Endometrial microvascular endothelial cells (primary cell): ENCODE results near the gene CCDC15. TPM values are rescaled to one million over a fixed set of nuclear protein-coding genes. Genes with fewer than 3 reads are reported as not detected.

Source experiments
- in situ Hi-C: cut with HindIII; loops from 2 replicates; pipeline ENCODE4 v1.10.0; 2017; ENCODE audit warnings: low sequenced_read_pairs, low pct_unique_long_range_greater_than_20kb; ENCODE audit errors: inconsistent ontology term
- total RNA-seq: library from RNA; depleted of rRNA; stranded (reverse); fragments of >200 nt; gene quantifications from one replicate; pipeline ENCODE4 v1.2.3, GENCODE V29; 2015; ENCODE audit errors: inconsistent ontology term

CCDC15 gene
- total RNA-seq, 1 donor from 2014 or later: 11.2 TPM

DNA sequence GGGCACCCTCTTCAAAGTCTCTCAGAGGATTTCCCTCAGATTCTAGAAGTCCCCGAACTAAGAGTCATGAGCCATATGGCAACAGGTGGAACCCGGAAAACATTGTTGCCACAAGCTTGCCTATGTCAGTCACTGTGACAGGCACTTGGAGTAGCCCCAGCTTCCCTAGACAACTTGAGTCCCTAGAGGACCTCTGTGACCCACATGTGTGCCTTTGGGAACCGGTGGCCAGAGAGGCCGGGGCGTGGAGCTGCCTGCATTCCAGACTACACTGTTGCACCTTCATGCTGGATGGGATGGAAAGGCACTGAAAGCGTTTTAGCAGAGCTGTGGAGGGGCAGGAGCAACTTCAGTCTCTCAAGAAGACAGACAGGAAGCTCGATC, 121.2 kb downstream of the CCDC15 start:
- in situ Hi-C loops: no loop called here

DNA sequence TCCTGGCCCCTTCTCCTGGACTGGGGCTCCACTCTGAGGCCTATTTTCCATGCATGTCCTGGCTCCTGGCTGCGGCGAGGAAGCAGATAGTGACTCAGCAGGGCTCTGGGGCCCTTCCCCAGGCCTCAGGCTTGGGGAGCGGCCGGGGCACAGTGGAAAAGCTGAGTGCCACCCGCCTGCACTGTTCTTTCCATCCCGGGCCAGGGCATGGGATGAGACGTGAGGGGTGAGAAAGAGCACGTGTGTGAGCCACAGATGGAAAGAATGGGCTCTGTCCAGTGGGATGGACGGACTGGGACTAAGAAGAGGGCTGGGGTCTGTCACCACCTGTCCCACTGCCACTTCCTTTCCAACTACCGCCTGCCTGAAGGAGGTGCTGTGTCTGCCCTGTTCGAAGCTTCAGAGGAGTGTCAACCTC, 121.9 kb downstream of the CCDC15 start:
- in situ Hi-C loops: no loop called here

DNA sequence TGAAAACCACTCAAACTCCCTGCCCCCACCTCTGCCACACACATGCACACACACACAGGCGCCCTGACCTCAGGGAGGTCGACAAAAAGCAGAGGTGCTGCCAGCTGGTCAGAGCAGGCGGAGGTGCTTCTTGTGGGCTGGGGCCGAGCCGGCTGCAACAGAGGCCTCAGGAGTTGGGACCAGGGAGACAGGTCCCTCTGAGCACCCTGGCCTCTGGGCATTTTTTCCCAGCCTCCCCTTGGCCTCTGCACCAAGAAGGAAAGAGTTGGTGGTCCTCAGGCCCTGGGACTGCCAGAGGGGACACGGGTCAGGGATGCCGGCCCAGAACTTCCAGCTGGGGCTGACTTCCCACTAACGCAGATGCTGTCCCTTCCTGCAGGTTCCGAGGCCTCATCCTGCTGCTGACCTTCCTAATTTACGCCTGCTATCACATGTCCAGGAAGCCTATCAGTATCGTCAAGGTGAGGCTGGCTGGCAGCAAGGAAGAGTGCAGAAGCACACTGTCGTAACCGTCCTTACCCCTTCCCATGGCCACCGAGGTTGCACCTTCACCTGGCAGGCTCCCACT, 122.5 kb downstream of the CCDC15 start:
- in situ Hi-C loops: no loop called here

DNA sequence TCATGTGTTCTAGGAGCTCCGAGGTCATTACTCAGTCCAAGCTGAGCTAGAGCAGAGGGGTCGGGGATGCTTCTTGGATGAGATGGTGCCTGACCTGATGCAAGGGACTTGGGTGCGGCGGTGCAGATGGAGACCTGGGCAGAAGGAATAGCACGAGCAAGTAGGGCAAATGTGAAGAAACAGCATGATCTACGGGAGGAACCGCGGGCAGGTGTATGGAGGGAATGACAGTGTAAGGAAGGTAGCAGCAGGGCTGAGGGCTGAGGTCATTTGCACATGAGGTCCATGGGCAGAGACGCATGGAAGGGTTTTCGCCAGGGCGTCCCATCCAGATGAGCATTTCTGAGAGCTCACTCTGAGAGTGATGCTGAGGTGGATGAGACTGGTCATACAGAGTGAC, 124.0 kb downstream of the CCDC15 start:
- in situ Hi-C loops: no loop called here

DNA sequence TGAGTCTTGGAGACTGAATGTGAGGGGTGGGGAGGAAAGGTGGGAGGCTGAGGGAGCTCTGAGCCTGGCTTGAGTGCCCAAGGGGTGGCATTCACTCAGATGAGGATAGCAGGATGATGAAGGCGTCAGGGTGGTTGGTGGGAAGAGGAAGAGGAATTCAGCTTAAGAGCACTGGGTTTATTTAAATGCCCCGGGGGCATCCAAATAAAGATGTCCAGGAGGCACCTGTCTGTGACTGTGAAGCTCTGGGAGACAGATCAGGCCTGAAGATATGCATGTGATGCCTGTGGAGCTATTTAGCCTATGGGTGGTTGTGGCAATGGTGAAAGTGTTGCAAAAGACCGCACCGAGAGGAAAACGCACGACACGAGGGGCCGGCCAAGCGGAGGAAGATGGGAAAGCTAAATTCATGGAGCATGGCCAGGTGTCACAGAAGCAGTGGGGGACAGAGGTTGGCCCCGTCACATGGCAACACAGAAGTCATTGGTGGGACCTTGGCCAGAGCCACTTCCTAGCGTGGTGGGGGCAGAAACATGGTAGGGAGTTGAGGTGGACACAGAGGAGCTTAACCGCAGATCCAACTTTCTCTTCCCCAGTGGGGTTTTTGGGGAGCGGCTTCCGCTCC, 124.6 kb downstream of the CCDC15 start:
- in situ Hi-C loops: no loop called here

DNA sequence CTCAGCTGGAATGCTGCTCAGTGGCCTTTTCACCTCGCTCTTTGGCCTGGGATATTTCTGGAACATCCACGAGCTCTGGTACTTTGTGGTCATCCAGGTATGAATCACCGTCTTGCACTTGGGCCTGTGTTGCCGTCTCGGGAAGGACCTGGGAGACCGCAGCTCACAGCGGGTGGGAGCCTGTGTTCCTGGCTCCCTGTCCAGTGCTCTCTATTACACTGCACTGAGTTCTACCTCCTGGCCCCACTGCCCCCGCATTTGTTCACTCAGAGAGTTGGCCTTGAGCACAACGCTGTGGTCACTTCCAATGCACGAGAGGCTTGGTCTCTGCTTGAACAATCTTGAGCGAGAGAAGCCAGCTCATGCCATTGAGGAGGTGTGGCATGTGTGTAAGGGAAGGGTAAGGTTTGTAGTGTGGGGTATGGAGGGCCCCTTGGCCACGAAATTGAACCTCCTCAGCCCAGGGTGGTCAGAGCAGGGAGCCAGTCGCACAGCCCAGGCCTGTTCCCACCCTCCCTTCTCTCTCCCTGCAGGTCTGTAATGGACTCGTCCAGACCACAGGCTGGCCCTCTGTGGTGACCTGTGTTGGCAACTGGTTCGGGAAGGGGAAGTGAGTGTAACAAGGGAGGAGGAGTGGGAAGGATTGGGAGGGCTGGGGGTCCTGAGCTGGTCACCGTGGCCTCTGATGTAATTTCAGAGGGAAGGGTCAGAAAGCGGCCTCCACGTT, 125.3 kb downstream of the CCDC15 start:
- in situ Hi-C loops: no loop called here

DNA sequence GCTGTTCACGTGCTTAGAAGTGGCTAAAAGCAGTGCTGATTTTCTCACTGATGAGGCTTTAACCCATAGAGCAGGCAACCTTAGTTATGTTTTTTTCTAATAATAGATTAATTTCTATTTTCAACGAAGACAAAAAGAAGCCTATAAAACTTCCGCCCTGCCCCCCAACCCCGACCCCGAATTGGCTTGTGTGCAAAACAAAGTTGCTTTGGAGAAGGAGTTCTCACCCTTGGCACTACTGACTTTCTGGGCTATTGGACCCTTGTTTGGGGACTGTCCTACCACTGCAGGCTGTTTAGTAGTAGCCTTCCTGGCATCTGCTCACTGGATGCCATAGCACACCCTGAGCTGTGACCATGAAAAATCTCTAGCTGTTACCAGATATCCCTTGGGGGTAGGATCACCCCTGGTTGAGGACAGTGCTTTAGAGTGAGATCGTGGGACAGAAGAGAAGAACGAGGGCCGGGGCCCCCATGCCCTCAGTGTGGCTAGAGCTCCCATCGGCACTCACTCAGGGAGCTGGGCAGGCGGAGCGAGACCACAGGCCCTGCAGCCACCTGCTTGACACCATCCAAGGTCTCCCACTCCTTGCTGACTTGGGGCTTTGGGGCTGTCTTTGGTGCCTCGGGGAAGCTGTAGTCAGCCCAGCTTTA, 126.0 kb downstream of the CCDC15 start:
- in situ Hi-C loops: no loop called here

DNA sequence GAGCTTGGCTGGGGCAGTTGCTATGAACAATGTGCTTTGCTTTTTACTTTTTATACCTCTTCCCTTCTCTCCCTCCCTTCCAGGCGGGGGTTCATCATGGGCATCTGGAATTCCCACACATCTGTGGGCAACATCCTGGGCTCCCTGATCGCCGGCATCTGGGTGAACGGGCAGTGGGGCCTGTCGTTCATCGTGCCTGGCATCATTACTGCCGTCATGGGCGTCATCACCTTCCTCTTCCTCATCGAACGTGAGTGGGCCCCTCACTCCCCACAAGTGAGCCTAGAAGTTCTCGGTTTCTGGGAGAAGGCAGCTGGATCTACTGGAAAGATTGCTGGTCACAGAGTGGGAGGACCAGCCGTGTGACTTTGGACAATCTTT, 126.5 kb downstream of the CCDC15 start:
- in situ Hi-C loops: no loop called here

DNA sequence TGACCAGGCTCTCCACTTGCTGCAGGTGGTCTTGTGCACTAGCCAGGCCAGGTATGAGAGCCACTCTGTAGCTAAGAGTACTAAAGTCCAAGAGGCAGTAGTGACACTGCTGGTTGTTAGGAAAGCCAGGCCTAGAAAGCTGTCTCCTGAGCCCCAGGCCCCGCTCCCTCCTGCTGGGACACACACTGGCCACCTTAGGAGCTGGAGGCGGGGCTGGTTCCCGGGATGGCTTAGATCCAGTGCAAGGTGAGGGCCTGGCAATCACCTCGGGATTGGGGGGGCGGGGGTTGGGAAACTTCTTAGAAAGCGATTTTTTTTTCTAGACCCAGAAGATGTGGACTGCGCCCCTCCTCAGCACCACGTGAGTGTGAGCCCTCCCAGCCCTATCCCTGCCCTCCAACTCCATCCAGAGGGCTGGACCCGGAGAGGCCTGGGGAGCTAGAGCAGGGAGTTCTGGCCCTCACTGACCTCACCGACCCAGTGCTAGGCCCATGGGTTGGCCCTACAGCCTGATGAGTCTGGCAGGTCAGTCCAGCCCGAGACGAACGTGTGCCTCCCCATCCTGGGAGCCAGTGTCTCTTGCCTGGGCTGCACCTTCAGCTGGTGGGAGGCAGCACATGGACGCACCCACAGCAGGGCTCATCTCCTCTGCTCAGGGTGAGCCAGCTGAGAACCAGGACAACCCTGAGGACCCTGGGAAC, 127.2 kb downstream of the CCDC15 start:
- in situ Hi-C loops: no loop called here

DNA sequence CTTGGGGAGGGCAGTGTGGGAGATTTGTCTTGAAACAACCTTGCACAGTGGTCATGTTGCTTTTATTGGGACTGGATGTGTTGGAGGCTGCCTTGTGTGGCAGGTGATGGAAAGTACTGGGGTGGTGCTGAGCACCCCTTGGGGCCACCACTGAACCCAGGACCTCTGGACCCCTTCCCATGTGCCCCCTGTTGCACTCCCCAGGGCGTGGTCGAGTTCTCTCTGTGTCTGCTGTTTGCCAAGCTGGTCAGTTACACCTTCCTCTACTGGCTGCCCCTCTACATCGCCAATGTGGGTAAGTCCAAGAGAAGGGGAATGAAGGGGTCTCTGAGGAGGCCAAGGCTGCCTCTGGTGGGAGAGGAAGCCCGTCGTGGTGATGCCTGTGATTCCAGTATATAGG, 128.0 kb downstream of the CCDC15 start:
- in situ Hi-C loops: no loop called here

DNA sequence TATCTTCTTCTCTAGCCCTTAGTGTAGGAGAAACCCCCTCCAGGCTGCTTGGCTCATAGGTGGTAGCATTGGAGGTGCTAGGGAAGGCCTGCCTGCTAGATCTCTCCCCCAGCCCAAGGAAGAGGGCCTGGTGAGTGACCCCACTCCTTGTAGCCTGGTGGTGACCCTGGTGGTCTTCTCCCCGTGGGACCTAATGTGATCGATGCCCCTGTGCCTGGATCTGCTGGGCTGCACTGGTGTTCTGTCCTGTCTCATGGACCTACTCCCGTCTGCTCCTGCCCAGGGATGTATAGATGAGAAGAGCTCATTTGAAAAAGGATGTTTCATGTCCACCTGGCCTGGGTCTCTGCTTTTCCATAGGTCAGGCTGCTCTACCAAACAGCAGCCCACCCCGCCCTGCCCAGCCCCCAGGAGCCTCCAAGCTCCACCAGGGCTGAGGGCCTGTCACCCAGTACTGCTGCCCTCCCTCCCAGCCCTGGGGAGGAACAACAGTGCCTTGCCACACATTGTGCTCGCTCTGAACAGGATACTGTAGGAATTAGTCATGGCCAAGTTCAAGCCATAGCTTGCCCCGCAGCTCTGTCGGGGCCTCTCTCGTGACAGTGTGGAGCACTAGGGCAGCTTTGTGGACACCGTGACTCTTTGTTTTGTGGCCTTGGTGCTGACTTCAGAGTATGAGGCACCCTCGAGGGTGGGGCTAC, 128.8 kb downstream of the CCDC15 start:
- in situ Hi-C loops: no loop called here

DNA sequence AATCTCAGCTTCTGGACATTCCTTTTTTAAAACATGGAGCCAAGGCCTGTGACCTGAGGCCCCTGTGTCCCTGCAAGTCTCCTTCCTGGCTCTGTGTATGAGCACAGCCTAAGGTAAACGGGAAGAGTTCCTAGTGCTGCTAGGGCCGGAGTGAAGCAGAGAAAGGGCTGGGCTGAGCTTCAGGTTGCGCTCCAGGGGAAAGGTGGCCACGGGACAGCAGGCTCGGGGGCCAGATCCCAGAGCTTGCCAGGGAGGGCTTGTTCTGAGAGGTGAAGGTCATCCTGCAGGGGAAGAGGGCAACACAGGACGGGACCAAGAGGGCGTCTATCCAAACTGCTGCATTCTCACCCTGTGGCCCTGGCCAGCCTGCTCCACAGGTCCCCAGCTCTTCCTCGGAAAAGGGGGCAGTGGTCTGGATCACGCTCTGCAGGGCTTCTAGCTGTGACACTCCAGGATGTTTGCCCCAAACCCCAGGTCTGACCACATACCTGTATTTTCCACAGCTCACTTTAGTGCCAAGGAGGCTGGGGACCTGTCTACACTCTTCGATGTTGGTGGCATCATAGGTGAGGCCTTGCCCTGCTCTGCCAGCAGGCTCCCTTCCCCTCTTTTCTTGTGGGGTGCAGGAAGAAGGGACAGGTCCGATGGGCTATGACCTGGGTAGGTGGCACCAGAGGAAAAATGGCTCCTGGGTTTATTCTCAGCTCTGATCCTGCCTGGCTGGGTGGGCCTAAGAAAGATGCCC, 129.5 kb downstream of the CCDC15 start:
- in situ Hi-C loops: no loop called here

DNA sequence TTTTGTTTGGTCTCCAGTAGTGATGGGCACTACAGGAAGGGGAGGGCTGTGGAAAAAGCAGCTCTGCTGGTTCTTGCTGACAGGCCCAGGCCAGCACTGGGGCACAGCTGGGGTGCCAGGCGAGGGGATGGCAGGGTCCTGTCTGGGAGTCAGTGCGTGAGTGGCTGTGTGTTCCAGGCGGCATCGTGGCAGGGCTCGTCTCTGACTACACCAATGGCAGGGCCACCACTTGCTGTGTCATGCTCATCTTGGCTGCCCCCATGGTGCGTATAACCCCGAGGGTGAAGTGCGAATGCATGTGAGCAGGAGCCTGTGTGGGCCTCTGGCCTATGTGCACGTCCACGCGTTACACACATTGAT, 130.0 kb downstream of the CCDC15 start:
- in situ Hi-C loops: no loop called here

DNA sequence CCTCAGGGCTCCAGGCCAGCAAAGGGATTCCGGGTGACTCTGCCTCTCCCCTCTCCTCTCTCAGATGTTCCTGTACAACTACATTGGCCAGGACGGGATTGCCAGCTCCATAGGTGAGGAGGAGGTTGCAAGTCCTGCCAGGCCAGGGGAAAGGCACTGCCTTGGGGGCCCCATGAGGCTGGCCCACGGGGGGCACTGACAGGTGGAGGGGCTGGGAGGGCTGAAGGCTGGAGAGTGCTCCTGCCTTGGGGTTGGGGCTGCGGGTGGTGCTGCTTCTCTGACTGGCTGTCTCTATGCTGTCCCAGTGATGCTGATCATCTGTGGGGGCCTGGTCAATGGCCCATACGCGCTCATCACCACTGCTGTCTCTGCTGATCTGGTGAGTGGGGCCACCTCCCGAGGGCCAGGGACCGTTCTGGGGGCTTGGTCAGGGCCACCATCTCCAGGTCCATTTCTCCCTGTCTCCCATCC, 130.8 kb downstream of the CCDC15 start:
- in situ Hi-C loops: no loop called here

DNA sequence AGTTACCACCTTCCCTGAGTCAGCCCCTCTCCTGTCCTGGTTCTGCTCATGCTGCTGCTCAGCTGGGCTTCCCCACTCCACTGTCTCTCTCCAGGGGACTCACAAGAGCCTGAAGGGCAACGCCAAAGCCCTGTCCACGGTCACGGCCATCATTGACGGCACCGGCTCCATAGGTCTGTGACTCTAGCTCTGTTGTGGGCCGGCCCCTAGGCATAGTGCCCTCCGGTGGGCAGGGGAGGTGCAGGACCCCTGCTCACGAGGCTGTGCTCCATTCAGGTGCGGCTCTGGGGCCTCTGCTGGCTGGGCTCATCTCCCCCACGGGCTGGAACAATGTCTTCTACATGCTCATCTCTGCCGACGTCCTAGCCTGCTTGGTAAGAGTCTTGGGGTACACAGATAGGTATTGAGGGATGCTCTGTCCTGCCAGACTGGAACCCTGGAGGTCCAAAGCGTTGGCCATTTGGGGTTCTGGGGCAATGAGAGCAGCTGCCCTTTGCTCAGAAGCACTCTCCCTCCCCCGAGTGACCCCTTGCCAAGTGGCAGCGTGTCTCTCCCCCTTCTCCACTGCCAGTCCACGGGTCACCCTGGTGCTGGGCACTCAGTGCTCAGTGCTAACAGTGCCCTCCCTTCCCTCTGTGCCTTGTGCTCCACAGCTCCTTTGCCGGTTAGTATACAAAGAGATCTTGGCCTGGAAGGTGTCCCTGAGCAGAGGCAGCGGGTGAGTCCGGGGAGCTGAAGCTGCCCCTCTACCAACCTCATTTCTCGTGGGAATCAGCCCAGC, 131.5 kb downstream of the CCDC15 start:
- in situ Hi-C loops: no loop called here

DNA sequence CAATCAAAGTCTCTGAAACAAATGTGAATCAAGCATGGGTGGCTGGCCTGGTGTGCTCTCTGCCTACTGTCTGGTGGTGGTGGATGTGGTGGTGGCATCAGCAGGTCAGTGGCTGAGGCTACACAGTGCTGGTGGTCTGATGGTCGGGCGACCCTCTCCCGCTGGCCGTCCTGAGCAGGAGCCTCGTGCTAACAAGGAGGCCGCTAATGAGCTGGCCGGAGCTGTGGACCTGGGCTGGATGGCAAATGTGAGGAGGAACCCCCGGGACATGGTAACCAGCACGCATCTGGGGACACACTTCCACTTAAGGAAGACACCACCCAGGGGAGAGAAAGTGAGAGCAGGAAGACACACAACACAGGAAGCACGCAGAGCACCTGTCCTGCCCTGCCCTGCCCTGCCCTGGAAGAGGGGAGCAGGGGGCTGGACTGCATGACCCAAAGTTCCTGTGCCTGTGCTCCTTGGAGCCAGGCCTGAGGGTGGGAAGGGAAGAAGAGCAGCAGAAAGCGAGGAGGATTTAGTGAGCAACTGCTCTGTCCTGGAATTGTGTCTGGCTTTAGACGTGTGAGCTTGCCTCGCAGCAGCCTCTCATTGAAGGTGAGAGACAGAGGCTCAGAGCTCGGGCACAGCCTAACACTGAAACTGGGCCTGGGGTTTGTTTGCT, 132.8 kb downstream of the CCDC15 start:
- in situ Hi-C loops: no loop called here

DNA sequence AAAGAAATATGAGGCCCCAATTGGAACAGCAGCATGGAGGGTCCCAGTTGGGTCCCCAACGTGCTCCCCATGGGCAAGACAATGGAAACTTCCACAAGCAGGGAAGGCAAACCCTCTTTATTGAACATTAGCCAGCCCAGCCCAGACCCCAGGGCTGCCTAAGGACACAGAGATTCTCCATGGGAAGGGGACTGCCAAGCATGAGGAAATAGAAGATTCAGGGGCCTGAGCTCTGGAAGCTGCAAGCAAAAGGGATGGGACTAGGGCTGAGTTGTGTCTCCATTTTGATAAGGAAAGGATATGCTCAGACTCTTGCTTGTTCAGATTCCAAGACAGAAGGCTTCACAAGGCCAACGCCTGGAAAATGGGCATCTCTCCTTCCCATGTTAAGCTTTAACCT, 134.1 kb downstream of the CCDC15 start:
- in situ Hi-C loops: no loop called here
